ENCODE data around the gene CFAP73.

Gene CFAP73

DNA sequence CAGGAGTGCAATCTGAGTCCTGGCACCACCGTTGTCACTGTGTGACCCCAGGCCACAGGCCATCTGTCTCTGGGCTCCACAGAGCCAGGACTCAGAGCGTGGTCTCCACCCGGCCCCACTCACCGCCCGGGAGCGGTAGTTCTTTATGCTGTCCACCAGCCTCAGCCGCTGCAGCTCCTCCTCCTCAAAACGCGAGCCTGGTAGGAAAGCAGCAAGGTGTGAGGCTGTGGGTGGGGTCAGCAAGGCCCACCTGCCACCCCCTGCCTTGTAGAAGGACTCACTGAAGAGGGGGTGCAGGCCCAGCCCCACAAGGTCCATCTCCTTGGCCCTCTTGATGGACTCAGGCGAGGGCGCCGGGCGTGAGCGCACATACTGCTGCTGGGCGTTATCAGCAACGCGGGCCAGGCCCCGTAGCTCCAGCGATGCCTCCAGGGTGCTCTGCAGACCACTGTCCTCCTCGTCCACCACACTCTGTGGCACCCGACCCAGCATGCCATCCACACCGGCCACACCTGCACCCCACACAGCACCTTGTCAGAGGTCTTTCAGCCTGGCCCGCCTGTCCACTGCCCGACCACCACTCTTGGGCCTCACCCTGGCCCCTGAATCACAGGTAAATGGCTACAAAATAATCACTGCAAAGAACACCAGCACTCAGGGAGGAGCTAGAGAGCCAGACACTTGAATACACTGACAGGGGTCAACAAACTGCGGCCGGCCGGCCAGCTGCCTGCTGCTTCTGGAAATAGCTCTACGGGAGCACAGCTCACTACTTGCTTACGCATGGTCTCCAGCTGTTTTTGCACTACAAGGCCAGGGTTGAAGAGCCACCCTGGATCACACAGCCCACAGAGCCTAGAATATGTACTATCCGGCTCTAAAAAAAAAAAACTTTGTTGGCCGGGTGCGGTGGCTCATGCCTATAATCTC is 16.3 kb downstream of the CFAP73 start:
- no peak for DNase-seq (ENCODE audit: low read depth)

DNA sequence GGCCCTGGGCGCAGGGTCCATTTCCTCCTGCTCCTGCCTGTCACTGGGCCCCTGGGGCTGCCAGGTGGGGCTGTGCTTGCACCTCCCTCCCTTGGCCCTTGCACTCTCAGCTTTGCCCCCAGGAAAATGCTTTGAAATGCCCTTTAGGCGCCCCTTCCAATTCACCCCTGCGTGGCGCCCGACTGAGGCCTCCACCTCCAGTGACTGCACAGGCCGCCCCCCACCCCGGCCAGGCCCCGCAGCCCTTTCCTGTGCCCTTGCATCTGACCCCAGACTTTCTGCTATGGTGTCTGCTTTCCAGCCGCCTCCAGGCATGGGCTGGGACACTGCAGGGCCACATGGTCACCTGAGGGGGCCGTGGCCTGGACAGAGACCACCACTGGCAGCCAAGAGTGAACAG is 18.3 kb downstream of the CFAP73 start:
- no peak for DNase-seq (ENCODE audit: low read depth)

- no peak for DNase-seq (ENCODE audit: low read depth)
Observed at GRCh38 chr12:113169697-113170096, 20.2 kb downstream of the CFAP73 start.

- DNase-seq (ENCODE audit: low read depth) = no peak
Observed at GRCh38 chr12:113170457-113170856, 20.9 kb downstream of the CFAP73 start.

DNA sequence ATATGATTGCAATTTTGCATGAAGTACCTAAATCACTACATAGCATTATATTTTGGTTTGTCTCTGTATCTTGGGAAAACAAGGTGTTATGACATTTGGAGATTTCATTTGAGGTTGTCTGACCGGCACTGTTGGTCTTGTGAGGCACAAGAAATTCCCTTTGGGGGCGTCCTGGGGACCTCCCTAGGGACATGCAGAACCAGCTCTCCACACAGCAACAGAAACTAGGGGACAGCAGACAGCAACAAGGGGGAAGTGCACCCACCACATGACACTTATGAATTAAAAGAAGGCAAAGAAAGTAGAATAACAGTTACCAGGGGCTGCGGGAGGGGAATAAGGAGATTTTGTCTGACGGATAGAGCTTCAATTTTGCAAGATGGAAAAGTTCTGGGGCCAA is 21.4 kb downstream of the CFAP73 start:
- no peak for DNase-seq (ENCODE audit: low read depth)

DNA sequence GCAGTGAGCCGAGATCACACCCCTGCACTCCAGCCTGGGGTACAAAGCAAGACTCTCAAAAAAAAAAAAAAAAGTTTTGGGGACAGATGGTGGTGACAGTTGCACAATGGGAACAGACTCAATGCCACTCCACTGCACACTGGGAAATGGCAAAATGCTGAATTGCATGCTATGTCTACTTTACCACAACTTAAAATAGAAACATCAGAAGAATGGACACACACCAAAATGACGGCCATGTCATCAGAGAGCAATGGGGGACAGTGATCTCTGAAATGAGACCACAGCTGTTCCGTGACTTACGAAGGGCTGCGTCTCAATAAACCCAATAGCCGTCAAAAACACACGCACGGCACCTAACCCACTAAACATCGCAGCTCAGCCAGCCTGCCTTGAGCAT is 22.0 kb downstream of the CFAP73 start:
- DNase-seq (ENCODE audit: low read depth) = no peak

- no peak for DNase-seq (ENCODE audit: low read depth)
Observed at GRCh38 chr12:113172185-113172584, 22.7 kb downstream of the CFAP73 start.

DNA sequence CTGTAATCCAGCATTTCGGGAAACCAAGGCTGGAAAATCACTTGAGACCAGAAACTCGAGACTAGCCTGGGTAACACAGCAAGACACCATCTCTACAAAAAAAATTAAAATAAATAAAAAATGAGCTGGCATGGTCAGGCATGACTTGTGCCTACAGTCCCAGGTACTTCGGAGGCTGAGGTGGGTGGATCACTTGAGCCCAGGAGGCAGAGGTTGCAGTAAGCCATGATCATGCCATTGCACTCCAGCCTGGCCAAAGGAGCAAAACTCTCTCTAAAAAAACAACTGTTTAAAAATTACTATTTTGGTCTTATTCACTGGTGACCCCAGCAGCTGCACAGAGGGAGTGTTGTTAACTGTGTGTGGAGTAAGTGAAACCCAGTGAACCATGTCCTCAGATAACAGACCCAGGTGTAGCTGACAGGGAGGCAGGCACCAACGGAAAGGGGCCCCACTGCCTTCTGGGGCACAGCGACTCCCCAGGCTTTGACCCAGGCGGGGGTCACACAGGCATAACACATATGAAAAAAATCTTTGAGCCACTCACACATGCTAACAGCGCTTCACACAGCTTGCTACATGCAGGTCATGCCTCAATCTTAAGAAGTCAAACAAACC is 23.7 kb downstream of the CFAP73 start:
- no peak for DNase-seq (ENCODE audit: low read depth)

- DNase-seq (ENCODE audit: low read depth) = peak; percentile 77
Observed at GRCh38 chr12:113174461-113175384, 25.2 kb downstream of the CFAP73 start.

- DNase-seq (ENCODE audit: low read depth) = no peak
Observed at GRCh38 chr12:113179023-113179422, 29.5 kb downstream of the CFAP73 start.

- DNase-seq (ENCODE audit: low read depth) = no peak
Observed at GRCh38 chr12:113180333-113180732, 30.8 kb downstream of the CFAP73 start.

DNA sequence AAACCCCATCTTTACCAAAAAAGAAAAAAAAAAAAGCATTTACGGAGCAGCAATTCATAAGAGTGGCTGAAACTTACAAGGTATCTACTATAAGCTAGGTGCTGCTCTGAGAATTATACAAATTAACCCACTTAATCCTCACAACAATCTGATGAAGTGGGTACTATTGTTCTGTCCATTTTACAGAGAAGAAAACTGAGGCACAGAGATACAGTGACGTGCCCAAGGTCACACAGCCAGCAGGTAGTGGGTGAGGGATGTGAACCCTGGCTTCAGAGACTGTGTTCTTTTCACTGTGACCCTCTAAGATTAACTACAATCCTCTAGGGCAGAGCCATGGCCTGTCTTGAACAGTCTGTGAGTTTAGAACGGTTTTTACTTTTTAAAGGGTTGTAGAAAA is 32.5 kb downstream of the CFAP73 start:
- DNase-seq (ENCODE audit: low read depth) = no peak

DNA sequence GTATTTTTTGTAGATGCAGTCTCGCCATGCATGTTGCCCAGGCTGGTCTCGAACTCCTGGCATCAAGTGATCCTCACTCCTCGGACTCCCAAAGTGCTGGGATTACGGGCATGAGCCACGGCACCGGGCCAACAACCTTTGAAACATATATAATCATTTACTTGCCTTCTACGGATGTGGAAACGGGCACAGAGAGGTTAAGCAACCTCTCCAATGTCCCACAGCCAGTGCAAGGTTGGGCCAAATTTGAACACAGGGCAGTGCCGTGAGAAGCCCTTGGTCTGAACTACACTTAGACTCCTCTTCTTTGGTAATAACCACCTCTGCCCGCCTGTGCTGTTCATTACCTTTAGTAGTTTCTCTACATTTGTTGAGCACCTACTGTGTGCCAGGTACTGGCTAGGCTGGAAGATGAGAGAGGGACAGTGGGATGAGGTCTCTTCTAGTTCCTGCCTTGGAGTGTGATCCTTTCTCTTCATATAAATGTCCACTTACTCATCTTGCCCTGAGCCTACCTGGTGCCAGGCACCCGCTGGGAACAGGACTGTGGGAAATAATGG is 33.6 kb downstream of the CFAP73 start:
- no peak for DNase-seq (ENCODE audit: low read depth)

DNA sequence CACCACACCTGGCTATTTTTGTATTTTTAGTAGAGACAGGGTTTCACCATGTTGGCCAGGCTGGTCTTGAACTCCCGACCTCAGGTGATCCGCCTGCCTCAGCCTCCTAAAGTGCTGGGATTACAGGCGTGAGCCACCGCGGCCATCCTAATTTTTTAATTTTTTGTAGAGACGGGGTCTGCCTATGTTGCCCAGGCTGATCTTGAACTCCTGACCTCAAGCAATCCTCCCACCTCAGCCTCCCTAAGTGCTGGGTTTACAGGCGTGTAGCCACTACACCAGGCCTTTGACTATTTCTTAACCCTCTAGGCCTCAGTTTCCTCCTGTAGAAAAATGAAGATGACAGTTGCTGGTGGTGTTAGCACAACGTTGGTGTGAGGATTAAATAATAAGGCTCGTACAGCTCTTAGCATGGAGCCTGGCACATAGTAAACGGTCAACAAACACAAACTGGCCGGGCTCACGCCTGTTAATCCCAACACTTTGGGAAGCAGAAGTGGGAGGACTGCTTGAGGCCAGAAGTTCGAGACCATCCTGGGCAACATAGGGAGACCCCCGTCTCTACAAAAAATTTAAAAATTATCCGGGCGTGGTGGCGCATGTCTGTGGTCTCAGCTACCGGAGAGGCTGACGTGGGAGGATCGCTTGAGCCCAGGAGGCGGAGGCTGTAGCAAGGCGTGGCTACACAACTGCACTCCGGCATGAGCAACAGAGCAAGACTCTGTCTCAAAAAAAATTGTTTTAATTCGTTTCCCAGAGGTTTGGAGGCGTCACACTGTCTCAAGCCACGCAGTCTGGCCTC is 34.8 kb downstream of the CFAP73 start:
- no peak for DNase-seq (ENCODE audit: low read depth)

DNA sequence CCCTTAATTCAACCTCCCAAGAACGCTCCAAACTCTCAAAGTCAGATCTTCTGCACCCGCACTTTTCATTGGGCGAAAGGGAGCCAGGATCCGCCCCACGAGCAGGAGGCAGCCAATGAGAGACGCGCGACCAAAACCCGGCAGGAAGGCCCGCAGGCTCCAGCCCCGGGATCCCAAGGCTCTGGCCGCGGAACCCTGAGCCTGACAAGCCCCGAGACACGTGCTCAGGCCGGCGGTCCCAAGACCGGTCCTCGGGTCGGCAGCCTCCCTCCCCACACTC is 35.3 kb downstream of the CFAP73 start:
- peak; percentile 94 for DNase-seq (ENCODE audit: low read depth)

DNA sequence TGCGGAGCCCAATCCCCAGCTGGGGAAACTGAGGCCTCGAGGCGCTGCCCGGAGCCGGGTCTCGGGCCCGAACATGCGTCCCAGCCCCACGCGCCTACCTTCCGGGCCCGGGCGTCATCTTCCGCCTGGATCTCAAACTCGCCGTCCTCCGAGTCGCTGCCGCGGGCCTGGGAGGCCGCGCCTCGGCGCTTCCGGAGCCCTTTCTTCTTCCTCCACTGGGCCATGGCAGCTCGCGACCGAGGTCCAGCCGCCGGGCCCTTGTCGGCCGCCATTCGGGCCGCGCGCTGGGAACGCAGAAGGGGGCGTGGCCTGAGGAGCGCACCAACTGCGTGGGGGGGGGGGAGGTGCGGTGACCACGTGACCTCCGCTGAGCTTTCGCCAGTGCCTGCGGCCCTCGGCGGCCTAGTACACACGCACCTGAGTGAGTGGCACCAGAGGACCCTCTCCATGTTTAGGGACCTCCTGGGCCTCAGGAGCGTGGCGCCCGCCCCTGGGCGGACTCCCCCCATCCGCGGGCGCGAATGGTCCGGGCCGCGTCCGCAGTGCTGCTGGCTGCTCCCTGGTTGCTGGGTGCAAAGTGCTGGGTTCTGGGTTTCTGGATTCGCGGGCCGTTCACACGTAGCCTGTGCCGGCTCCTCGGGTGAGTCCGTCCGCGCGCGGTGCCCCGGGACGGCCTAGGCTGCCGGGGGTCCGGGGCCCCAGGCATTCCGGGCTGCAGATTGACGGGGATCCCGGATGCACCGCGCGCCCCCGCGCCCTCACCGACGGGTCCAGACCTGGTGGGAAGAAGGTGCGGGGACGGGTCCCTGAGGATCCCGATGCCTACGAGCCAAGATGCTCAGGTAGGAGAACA is 35.9 kb downstream of the CFAP73 start, which contains the start of the genes DDX54 and RITA1:
Gene DDX54, minus strand, starts transcription at position 299 of the 853 bp plus-strand sequence. Its CDS starts 27 bp downstream, at position 272.
Gene RITA1, plus strand, starts transcription at position 542 of the 853 bp plus-strand sequence. CDS start 1,026 bp downstream, outside the sequence.
- DNase-seq (ENCODE audit: low read depth) = peak; percentile 78

DNA sequence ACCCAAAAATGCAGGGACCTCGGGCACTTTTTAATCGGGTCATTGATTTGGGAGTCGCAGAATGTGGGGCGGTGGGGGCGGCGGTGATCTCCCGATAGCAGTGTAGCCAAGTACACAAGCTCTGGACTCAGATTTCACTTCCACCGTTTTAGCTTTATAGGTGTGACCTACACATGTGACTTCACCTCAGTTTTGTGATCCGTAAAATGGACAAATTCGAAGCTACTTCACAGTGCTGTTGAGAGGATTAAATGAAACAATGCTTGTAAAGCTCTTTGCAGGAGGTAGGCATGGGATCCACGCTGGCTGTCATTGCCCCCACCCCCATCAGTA is 36.5 kb downstream of the CFAP73 start:
- peak; percentile 40 for DNase-seq (ENCODE audit: low read depth)

DNA sequence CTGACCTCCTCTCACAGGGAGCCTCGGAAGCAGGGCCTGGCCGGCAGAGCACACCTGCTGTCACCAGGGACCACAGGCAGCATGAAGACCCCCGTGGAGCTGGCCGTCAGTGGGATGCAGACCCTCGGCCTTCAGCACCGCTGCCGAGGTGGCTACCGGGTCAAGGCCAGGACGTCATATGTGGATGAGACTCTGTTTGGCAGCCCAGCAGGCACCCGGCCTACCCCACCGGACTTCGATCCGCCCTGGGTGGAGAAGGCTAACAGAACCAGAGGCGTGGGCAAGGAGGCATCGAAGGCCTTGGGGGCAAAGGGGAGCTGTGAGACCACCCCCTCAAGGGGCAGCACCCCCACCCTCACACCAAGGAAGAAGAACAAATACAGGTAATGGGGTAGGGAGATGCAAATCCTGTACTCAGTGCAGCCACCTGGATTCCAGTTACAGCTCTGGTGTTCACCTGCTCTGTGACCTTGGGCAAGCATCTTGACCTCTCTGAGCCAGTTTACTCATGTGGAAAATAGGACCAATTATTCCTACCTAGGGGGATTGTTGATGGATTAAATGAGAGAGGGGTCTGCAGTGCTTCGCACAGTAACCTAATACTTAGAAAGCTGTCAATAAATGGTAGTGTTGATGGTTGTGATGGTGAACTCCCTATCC is 37.3 kb downstream of the CFAP73 start:
- no peak for DNase-seq (ENCODE audit: low read depth)

- DNase-seq (ENCODE audit: low read depth) = no peak
Observed at GRCh38 chr12:113189361-113189760, 39.8 kb downstream of the CFAP73 start.

GRCh38 chr12:113190761-113191160 is 41.2 kb downstream of the CFAP73 start:
- peak; percentile 60 for DNase-seq (ENCODE audit: low read depth)
